ENCODE measurements around the gene LYPD5. TPM values are rescaled to one million over a fixed set of nuclear protein-coding genes. Genes with fewer than 3 reads are reported as not detected.

LYPD5 gene
- total and polyA plus RNA-seq, 2 of the 13 experiments (the other 11 are each of a cell fraction or from before 2014, with no cell fraction given): not detected

DNA sequence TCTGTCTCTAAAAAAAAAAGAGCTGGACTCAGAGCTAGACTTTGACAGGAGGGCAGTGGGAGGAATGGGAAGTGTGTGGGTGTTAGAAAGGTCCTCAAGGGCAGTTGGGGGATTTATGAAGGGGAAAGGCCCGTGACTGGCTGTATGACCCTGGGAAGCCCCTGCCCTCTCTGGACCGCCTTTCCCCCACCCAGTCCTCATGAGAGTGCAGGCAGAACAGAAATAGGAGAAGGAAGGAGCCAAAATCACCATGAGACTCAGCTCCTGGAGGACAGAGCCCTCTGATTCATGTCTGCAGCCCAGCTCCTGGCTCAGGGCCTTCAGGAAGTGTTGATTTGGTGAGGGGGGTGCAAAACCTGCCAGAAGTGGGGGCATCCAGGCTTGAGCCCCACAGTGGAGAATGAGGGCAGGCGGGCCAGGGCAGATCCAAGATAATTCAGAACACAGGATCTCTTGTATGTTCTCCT, 38.7 kb downstream of the LYPD5 start:
- Histone ChIP-seq H3K27ac (ENCODE audit: extremely low read length, insufficient read depth, low read length) (no peak overlapping the region), H3K4me3 (replicated peaks in 1 of 3; ENCODE audit: insufficient read depth in 1 of 3, low read depth in 2 of 3, low read length in 3 of 3) (no peak overlapping the region), H4K20me1 (ENCODE audit: insufficient read depth, low read length) (no peaks in the 10 kb centered on the region), H3K4me2 (ENCODE audit: low read depth, low read length) (no peak overlapping the region), H2AFZ (ENCODE audit: low read length) (no peak overlapping the region), H3K4me1 (ENCODE audit: insufficient read depth, low read length) (peaks cover 25% of the 10 kb centered on the region), H3K9ac (ENCODE audit: insufficient read depth, low read depth, low read length) (no peak overlapping the region), H3K9me3 (ENCODE audit: low read length) (no peaks in the 10 kb centered on the region), H3K36me3 (replicated peaks in 1 of 2; ENCODE audit: control insufficient read depth in 1 of 2, insufficient read depth in 2 of 2, low read length in 2 of 2) (no peaks in the 10 kb centered on the region), H3K27me3 (ENCODE audit: control insufficient read depth in 1 of 2, insufficient read depth in 2 of 2, low read length in 2 of 2) (no peaks in the 10 kb centered on the region), H3K79me2 (ENCODE audit: insufficient read depth, low read length) (no peaks in the 10 kb centered on the region)
- FAIRE-seq (no peak), DNase-seq (ENCODE audit: low spot score) (no peak), ATAC-seq (no peak)
- in situ Hi-C loops (cut with HindIII; ENCODE audit: extremely low pct_ligation_motif_present, low pct_unique_long_range_greater_than_20kb) (no loop called here), intact Hi-C loops (cut with micrococcal nuclease; ENCODE audit: unreplicated experiment) (loop anchor here (10.0 kb wide), 1 partner anchor 99 kb away; no protein-coding TSS in a partner anchor)
- POLR2A ChIA-PET: no interaction called here
- 6% methylated on average over 2 of the region's 3 CpGs for WGBS (ENCODE audit: low lambda C conversion rate)
- CTCF ChIA-PET (ENCODE audit: low intra/inter-chr PET ratio, low total read pairs): no interaction called here
- no TSS peak for BruUV-seq (replicated peaks)
- TF ChIP-seq, protein P1, sequence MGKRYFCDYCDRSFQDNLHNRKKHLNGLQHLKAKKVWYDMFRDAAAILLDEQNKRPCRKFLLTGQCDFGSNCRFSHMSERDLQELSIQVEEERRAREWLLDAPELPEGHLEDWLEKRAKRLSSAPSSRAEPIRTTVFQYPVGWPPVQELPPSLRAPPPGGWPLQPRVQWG (CRISPR knock-in tag; IDR thresholded peaks at IDR 0.05; ENCODE audit: borderline replicate concordance, low read depth): no peak
- TF ChIP-seq, protein P2, sequence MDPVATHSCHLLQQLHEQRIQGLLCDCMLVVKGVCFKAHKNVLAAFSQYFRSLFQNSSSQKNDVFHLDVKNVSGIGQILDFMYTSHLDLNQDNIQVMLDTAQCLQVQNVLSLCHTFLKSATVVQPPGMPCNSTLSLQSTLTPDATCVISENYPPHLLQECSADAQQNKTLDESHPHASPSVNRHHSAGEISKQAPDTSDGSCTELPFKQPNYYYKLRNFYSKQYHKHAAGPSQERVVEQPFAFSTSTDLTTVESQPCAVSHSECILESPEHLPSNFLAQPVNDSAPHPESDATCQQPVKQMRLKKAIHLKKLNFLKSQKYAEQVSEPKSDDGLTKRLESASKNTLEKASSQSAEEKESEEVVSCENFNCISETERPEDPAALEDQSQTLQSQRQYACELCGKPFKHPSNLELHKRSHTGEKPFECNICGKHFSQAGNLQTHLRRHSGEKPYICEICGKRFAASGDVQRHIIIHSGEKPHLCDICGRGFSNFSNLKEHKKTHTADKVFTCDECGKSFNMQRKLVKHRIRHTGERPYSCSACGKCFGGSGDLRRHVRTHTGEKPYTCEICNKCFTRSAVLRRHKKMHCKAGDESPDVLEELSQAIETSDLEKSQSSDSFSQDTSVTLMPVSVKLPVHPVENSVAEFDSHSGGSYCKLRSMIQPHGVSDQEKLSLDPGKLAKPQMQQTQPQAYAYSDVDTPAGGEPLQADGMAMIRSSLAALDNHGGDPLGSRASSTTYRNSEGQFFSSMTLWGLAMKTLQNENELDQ (CRISPR knock-in tag; IDR thresholded peaks at IDR 0.05; ENCODE audit: borderline replicate concordance): no peak
- TF ChIP-seq ZC3H13 (CRISPR knock-in tag; IDR thresholded peaks at IDR 0.05) (no peak), MIER3 (CRISPR knock-in tag; IDR thresholded peaks at IDR 0.05; ENCODE audit: borderline replicate concordance) (no peak), ZNF382 (CRISPR knock-in tag; IDR thresholded peaks at IDR 0.05; ENCODE audit: borderline replicate concordance) (no peak), ZFP62 (CRISPR knock-in tag; IDR thresholded peaks at IDR 0.05) (no peak), ZNF629 (CRISPR knock-in tag; conservative IDR thresholded peaks at IDR 0.05) (no peak), KMT2A (CRISPR knock-in tag; IDR thresholded peaks at IDR 0.05) (no peak), ESRRA (CRISPR knock-in tag; IDR thresholded peaks at IDR 0.05; ENCODE audit: low read depth) (no peak), ZFP41 (CRISPR knock-in tag; IDR thresholded peaks at IDR 0.05; ENCODE audit: borderline replicate concordance) (no peak), TOE1 (CRISPR knock-in tag; IDR thresholded peaks at IDR 0.05) (no peak), NFKBIZ (CRISPR knock-in tag; IDR thresholded peaks at IDR 0.05) (no peak)
- TF ChIP-seq, protein P3, sequence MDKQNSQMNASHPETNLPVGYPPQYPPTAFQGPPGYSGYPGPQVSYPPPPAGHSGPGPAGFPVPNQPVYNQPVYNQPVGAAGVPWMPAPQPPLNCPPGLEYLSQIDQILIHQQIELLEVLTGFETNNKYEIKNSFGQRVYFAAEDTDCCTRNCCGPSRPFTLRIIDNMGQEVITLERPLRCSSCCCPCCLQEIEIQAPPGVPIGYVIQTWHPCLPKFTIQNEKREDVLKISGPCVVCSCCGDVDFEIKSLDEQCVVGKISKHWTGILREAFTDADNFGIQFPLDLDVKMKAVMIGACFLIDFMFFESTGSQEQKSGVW (CRISPR knock-in tag; IDR thresholded peaks at IDR 0.05; ENCODE audit: borderline replicate concordance): no peak
- TF ChIP-seq, protein P4, sequence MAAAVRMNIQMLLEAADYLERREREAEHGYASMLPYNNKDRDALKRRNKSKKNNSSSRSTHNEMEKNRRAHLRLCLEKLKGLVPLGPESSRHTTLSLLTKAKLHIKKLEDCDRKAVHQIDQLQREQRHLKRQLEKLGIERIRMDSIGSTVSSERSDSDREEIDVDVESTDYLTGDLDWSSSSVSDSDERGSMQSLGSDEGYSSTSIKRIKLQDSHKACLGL (CRISPR knock-in tag; IDR thresholded peaks at IDR 0.05): no peak
- TF ChIP-seq, protein P5, sequence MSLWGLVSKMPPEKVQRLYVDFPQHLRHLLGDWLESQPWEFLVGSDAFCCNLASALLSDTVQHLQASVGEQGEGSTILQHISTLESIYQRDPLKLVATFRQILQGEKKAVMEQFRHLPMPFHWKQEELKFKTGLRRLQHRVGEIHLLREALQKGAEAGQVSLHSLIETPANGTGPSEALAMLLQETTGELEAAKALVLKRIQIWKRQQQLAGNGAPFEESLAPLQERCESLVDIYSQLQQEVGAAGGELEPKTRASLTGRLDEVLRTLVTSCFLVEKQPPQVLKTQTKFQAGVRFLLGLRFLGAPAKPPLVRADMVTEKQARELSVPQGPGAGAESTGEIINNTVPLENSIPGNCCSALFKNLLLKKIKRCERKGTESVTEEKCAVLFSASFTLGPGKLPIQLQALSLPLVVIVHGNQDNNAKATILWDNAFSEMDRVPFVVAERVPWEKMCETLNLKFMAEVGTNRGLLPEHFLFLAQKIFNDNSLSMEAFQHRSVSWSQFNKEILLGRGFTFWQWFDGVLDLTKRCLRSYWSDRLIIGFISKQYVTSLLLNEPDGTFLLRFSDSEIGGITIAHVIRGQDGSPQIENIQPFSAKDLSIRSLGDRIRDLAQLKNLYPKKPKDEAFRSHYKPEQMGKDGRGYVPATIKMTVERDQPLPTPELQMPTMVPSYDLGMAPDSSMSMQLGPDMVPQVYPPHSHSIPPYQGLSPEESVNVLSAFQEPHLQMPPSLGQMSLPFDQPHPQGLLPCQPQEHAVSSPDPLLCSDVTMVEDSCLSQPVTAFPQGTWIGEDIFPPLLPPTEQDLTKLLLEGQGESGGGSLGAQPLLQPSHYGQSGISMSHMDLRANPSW (CRISPR knock-in tag; IDR thresholded peaks at IDR 0.05; ENCODE audit: borderline replicate concordance): no peak
- TF ChIP-seq, protein P6, sequence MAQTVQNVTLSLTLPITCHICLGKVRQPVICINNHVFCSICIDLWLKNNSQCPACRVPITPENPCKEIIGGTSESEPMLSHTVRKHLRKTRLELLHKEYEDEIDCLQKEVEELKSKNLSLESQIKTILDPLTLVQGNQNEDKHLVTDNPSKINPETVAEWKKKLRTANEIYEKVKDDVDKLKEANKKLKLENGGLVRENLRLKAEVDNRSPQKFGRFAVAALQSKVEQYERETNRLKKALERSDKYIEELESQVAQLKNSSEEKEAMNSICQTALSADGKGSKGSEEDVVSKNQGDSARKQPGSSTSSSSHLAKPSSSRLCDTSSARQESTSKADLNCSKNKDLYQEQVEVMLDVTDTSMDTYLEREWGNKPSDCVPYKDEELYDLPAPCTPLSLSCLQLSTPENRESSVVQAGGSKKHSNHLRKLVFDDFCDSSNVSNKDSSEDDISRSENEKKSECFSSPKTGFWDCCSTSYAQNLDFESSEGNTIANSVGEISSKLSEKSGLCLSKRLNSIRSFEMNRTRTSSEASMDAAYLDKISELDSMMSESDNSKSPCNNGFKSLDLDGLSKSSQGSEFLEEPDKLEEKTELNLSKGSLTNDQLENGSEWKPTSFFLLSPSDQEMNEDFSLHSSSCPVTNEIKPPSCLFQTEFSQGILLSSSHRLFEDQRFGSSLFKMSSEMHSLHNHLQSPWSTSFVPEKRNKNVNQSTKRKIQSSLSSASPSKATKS (CRISPR knock-in tag; IDR thresholded peaks at IDR 0.05): no peak

All from HepG2 (cell line).